HEK293 (cell line): ENCODE data around the gene ADAM23.

Source experiments
- CTCF ChIA-PET: fragments of 350-600 bp; formaldehyde crosslinking; extraction: SDS; loops from one replicate; lab custom pipeline; 2021; ENCODE audit warnings: antibody characterized with exemption; lab: Yijun Ruan, JAX
- POLR2A ChIA-PET: fragments of 300-600 bp; formaldehyde crosslinking; extraction: SDS; loops from one replicate; lab custom pipeline; 2020; ENCODE audit warnings: antibody characterized with exemption, inconsistent platforms; lab: Yijun Ruan, JAX
- H3K27ac ChIP-seq: fragments of 200-500 bp; sonication (Bioruptor generic); 2 replicates; pipeline ENCODE4 v1.5.1; 2014; ENCODE audit warnings: low read depth, low read length, control low read depth, inconsistent platforms; ENCODE audit errors: extremely low read depth
- H3K36me3 ChIP-seq, 2 experiments: fragments of 200-500 bp in 1 of 2; sonication (Bioruptor generic) in 1 of 2; 1 replicate in 1 of 2; 2 replicates in 1 of 2; pipeline ENCODE4 v1.5.1; 2014 to 2017; ENCODE audit warnings: inconsistent platforms in 2 of 2, low read length in 2 of 2; ENCODE audit not compliant: control insufficient read depth in 2 of 2, insufficient read depth in 1 of 2
- H3K4me1 ChIP-seq: fragments of 200-500 bp; sonication (Bioruptor generic); 2 replicates; pipeline ENCODE4 v1.5.1; 2014; ENCODE audit warnings: mild to moderate bottlenecking, low read length, inconsistent platforms; ENCODE audit not compliant: control insufficient read depth, insufficient read depth
- H3K4me3 ChIP-seq: 2 replicates; pipeline ENCODE4 v1.5.1; 2011; ENCODE audit warnings: low read depth, mild to moderate bottlenecking, control low read depth, low read length, moderate library complexity
- H3K9me3 ChIP-seq: fragments of 200-500 bp; sonication (Bioruptor generic); 2 replicates; pipeline ENCODE4 v1.5.1; 2014; ENCODE audit warnings: low read depth, low read length, inconsistent platforms; ENCODE audit not compliant: control insufficient read depth, insufficient read depth
- ATF2 ChIP-seq: fragments of 450-650 bp; formaldehyde crosslinking; IDR thresholded peaks from 2 replicates; pipeline ENCODE4 v1.5.1; 2016; ENCODE audit warnings: missing biosample characterization, missing genetic modification characterization, low read depth
- BCL6B ChIP-seq: fragments of 450-650 bp; formaldehyde crosslinking; IDR thresholded peaks from 2 replicates; pipeline ENCODE4 v1.5.1; 2017; ENCODE audit warnings: missing biosample characterization, missing genetic modification characterization
- KLF9 ChIP-seq: fragments of 450-650 bp; formaldehyde crosslinking; IDR thresholded peaks from 2 replicates; pipeline ENCODE4 v1.5.1; 2016; ENCODE audit warnings: missing biosample characterization, missing genetic modification characterization, low read depth
- ZBTB8A ChIP-seq: fragments of 450-650 bp; formaldehyde crosslinking; IDR thresholded peaks from 2 replicates; pipeline ENCODE4 v1.5.1; 2016; ENCODE audit warnings: missing biosample characterization, missing genetic modification characterization
- ZNF175 ChIP-seq: fragments of 450-650 bp; formaldehyde crosslinking; IDR thresholded peaks from 2 replicates; pipeline ENCODE4 v1.5.1; 2016; ENCODE audit warnings: missing biosample characterization, missing genetic modification characterization
- ZNF221 ChIP-seq: fragments of 450-650 bp; formaldehyde crosslinking; IDR thresholded peaks from 2 replicates; pipeline ENCODE4 v1.5.1; 2017; ENCODE audit warnings: missing biosample characterization, missing genetic modification characterization, borderline replicate concordance
- ZNF239 ChIP-seq: fragments of 450-650 bp; formaldehyde crosslinking; IDR thresholded peaks from 2 replicates; pipeline ENCODE4 v1.5.1; 2016; ENCODE audit warnings: missing biosample characterization, missing genetic modification characterization
- ZNF24 ChIP-seq: fragments of 450-650 bp; formaldehyde crosslinking; IDR thresholded peaks from 2 replicates; pipeline ENCODE4 v1.5.1; 2016; ENCODE audit warnings: missing biosample characterization, missing genetic modification characterization
- ZNF350 ChIP-seq: fragments of 450-650 bp; formaldehyde crosslinking; IDR thresholded peaks from 2 replicates; pipeline ENCODE4 v1.5.0; 2017; ENCODE audit warnings: missing biosample characterization, mild to moderate bottlenecking, missing genetic modification characterization
- ZNF394 ChIP-seq: fragments of 450-650 bp; formaldehyde crosslinking; IDR thresholded peaks from 2 replicates; pipeline ENCODE4 v1.5.1; 2016; ENCODE audit warnings: missing biosample characterization, missing genetic modification characterization, mild to moderate bottlenecking, moderate library complexity, borderline replicate concordance
- ZNF488 ChIP-seq: fragments of 450-650 bp; formaldehyde crosslinking; IDR thresholded peaks from 2 replicates; pipeline ENCODE4 v1.5.1; 2016; ENCODE audit warnings: missing biosample characterization, missing genetic modification characterization
- ZNF513 ChIP-seq: fragments of 450-650 bp; IDR thresholded peaks from 2 replicates; pipeline ENCODE4 v1.5.1; 2018; ENCODE audit warnings: missing biosample characterization, missing genetic modification characterization
- ZNF548 ChIP-seq: fragments of 450-650 bp; formaldehyde crosslinking; IDR thresholded peaks from 2 replicates; pipeline ENCODE4 v1.5.1; 2016; ENCODE audit warnings: missing biosample characterization, missing genetic modification characterization
- ZNF670 ChIP-seq: fragments of 450-650 bp; formaldehyde crosslinking; IDR thresholded peaks from 2 replicates; pipeline ENCODE4 v1.5.1; 2016; ENCODE audit warnings: missing biosample characterization, missing genetic modification characterization, low read depth
- ZNF701 ChIP-seq: fragments of 450-650 bp; formaldehyde crosslinking; IDR thresholded peaks from 2 replicates; pipeline ENCODE4 v1.5.1; 2016; ENCODE audit warnings: missing biosample characterization, missing genetic modification characterization
- ZNF791 ChIP-seq: fragments of 450-650 bp; formaldehyde crosslinking; IDR thresholded peaks from 2 replicates; pipeline ENCODE4 v1.5.1; 2016; ENCODE audit warnings: missing biosample characterization, missing genetic modification characterization
- TF ChIP-seq, protein P1 (sequence below): fragments of 450-650 bp; formaldehyde crosslinking; IDR thresholded peaks from 2 replicates; pipeline ENCODE4 v1.5.1; 2016; ENCODE audit warnings: missing biosample characterization, missing genetic modification characterization
- TF ChIP-seq, protein P2 (sequence below): fragments of 450-650 bp; formaldehyde crosslinking; IDR thresholded peaks from 2 replicates; pipeline ENCODE4 v1.5.1; 2016; ENCODE audit warnings: missing biosample characterization, missing genetic modification characterization

ADAM23 gene

DNA sequence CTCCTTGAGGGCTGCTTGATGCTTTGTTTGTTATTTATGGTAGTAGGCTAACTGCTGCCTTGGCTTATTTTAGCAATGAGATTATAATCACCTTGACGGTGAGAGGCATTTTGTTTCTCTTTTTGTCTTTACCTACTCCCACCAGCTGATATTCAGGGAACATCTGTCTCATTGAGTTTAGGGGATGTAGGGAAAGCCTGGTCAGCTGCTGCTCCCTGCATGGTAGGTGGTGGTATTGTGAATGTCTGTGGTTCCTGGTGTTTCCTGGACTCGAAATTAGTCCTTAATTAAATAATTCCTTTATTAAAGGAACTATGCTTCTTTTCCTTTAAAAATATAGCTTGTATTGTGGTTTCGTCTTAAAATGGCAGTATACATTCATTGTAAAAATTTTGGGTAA is 77.8 kb downstream of the ADAM23 start (continued):
- TF ChIP-seq ATF2 (tag by site-specific recombination) (no peak), ZNF488 (tag by site-specific recombination) (no peak), KLF9 (tag by site-specific recombination) (no peak)

- no peaks in the 10 kb centered on the region for H3K9me3 ChIP-seq
- H3K27ac ChIP-seq: no peak overlapping the region
- no peaks in the 10 kb centered on the region for H3K36me3 ChIP-seq
- no peak overlapping the region for H3K4me3 ChIP-seq
- ChIA-PET CTCF (no interaction called here), POLR2A (no interaction called here)
- no peaks in the 10 kb centered on the region for H3K4me1 ChIP-seq
- TF ChIP-seq BCL6B (no peak), ZNF791 (no peak), ZNF548 (tag by site-specific recombination) (no peak), ZNF670 (no peak), ZNF24 (tag by site-specific recombination) (no peak), ZNF350 (no peak), ZNF701 (tag by site-specific recombination) (no peak), ZNF175 (tag by site-specific recombination) (no peak), ZBTB8A (no peak), ZNF513 (no peak), ZNF221 (tag by site-specific recombination) (no peak), ZNF394 (no peak), ATF2 (tag by site-specific recombination) (no peak), ZNF239 (tag by site-specific recombination) (no peak)
- TF ChIP-seq, protein P1, sequence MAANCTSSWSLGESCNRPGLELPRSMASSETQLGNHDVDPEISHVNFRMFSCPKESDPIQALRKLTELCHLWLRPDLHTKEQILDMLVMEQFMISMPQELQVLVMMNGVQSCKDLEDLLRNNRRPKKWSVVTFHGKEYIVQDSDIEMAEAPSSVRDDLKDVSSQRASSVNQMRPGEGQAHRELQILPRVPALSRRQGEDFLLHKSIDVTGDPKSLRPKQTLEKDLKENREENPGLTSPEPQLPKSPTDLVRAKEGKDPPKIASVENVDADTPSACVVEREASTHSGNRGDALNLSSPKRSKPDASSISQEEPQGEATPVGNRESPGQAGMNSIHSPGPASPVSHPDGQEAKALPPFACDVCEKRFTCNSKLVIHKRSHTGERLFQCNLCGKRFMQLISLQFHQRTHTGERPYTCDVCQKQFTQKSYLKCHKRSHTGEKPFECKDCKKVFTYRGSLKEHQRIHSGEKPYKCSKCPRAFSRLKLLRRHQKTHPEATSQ: no peak
- TF ChIP-seq, protein P2, sequence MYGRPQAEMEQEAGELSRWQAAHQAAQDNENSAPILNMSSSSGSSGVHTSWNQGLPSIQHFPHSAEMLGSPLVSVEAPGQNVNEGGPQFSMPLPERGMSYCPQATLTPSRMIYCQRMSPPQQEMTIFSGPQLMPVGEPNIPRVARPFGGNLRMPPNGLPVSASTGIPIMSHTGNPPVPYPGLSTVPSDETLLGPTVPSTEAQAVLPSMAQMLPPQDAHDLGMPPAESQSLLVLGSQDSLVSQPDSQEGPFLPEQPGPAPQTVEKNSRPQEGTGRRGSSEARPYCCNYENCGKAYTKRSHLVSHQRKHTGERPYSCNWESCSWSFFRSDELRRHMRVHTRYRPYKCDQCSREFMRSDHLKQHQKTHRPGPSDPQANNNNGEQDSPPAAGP: no peak
Measured at GRCh38 chr2:206521612-206522011, 78.3 kb downstream of the ADAM23 start.
